Neural progenitor cell (in vitro differentiated cells): ENCODE results near the gene ADARB2. TPM values are rescaled to one million over a fixed set of nuclear protein-coding genes. Genes with fewer than 3 reads are reported as not detected.
A peak's percentile ranks its signal among the peaks of the same experiment; 100 is the strongest.

Experiments
- DNase-seq: peaks from one replicate; pipeline ENCODE4 v3.0.0-alpha.2; 2016; ENCODE audit warnings: low spot score
- H2AFZ ChIP-seq: fragments of 200-600 bp; sonication (generic); replicated peaks from 2 replicates; pipeline ENCODE4 v1.6.1; 2016; ENCODE audit warnings: antibody characterized with exemption
- H3F3A ChIP-seq: fragments of 200-600 bp; sonication (generic); 2 replicates; pipeline ENCODE4 v1.6.1; 2016; ENCODE audit warnings: antibody characterized with exemption, low read depth
- H3K27ac ChIP-seq: fragments of 200-600 bp; sonication (generic); 2 replicates; pipeline ENCODE4 v1.5.1; 2016; ENCODE audit warnings: mild to moderate bottlenecking
- H3K27me3 ChIP-seq: fragments of 200-600 bp; sonication (generic); 2 replicates; pipeline ENCODE4 v1.6.1; 2016; ENCODE audit warnings: mild to moderate bottlenecking, moderate library complexity
- H3K36me3 ChIP-seq: fragments of 200-600 bp; sonication (generic); 2 replicates; pipeline ENCODE4 v1.5.1; 2016
- H3K4me1 ChIP-seq: fragments of 200-600 bp; sonication (generic); 2 replicates; pipeline ENCODE4 v1.6.1; 2016; ENCODE audit warnings: mixed run types
- H3K4me2 ChIP-seq: fragments of 200-600 bp; sonication (generic); 2 replicates; pipeline ENCODE4 v1.6.1; 2016
- H3K4me3 ChIP-seq: fragments of 200-600 bp; sonication (generic); 2 replicates; pipeline ENCODE4 v1.5.1; 2016
- H3K79me2 ChIP-seq: fragments of 200-600 bp; sonication (generic); 2 replicates; pipeline ENCODE4 v1.6.1; 2016; ENCODE audit warnings: low read depth
- H3K9ac ChIP-seq: fragments of 200-600 bp; sonication (generic); 2 replicates; pipeline ENCODE4 v1.6.1; 2016
- H3K9me3 ChIP-seq: fragments of 200-600 bp; sonication (generic); 2 replicates; pipeline ENCODE4 v1.5.1; 2016; ENCODE audit warnings: low read depth
- H4K20me1 ChIP-seq: fragments of 200-600 bp; sonication (generic); 2 replicates; pipeline ENCODE4 v1.6.1; 2016; ENCODE audit warnings: low read depth
- H3K27ac Mint-ChIP-seq: 3 replicates; pipeline ENCODE4 v1.8.0; 2021; ENCODE audit warnings: mixed read lengths
- H3K27me3 Mint-ChIP-seq: 2 replicates; pipeline ENCODE4 v1.8.0; 2022; ENCODE audit warnings: low read depth, mild to moderate bottlenecking, inconsistent platforms, moderate library complexity, mixed read lengths; ENCODE audit not compliant: insufficient read depth
- H3K36me3 Mint-ChIP-seq: 3 replicates; pipeline ENCODE4 v1.8.0; 2021; ENCODE audit warnings: mixed read lengths
- H3K4me1 Mint-ChIP-seq: 3 replicates; pipeline ENCODE4 v1.8.0; 2021; ENCODE audit warnings: mixed read lengths
- H3K4me3 Mint-ChIP-seq: 3 replicates; pipeline ENCODE4 v1.8.0; 2021; ENCODE audit warnings: mild to moderate bottlenecking, moderate library complexity, mixed read lengths
- H3K9me3 Mint-ChIP-seq: 3 replicates; pipeline ENCODE4 v1.8.0; 2020; ENCODE audit warnings: mixed read lengths
- EZH2 ChIP-seq: fragments of 200-600 bp; sonication (generic); IDR thresholded peaks from 2 replicates; pipeline ENCODE4 v1.6.1; 2017; ENCODE audit warnings: antibody characterized with exemption, mild to moderate bottlenecking, moderate library complexity
- EZH2phosphoT487 ChIP-seq: fragments of 200-600 bp; sonication (generic); IDR thresholded peaks from 2 replicates; pipeline ENCODE4 v1.6.1; 2017; ENCODE audit warnings: antibody characterized with exemption
- total RNA-seq: library from RNA; depleted of rRNA; stranded (reverse); fragments of >200 nt; gene quantifications from 2 replicates; pipeline ENCODE4 v1.2.3, GENCODE V29; 2015; ENCODE audit warnings: low replicate concordance
- TF ChIP-seq, protein P1 (sequence below): fragments of 200-600 bp; sonication (generic); IDR thresholded peaks from 2 replicates; pipeline ENCODE4 v1.5.1; 2017; ENCODE audit warnings: antibody characterized with exemption, mild to moderate bottlenecking

The ADARB2 gene
- total RNA-seq, 1 donor from 2014 or later = not detected

GRCh38 chr10:1189166-1190051, 547.9 kb downstream of the ADARB2 start:
- no peak overlapping the region for H3K4me2 ChIP-seq
- no peaks in the 10 kb centered on the region for H3K36me3 ChIP-seq
- H3K4me3 ChIP-seq = no peak overlapping the region
- no peaks in the 10 kb centered on the region for H3K9me3 ChIP-seq
- no peaks in the 10 kb centered on the region for H3F3A ChIP-seq
- Mint-ChIP-seq H3K27ac (peak overlapping the region; percentile 66), H3K4me1 (peaks cover 24% of the 10 kb centered on the region), H3K36me3 (no peaks in the 10 kb centered on the region), H3K27me3 (peaks cover 2% of the 10 kb centered on the region), H3K4me3 (no peak overlapping the region), H3K9me3 (peaks cover 3% of the 10 kb centered on the region)
- H2AFZ ChIP-seq = no peak overlapping the region
- no peak overlapping the region for H3K9ac ChIP-seq
- H4K20me1 ChIP-seq = no peaks in the 10 kb centered on the region
- H3K4me1 ChIP-seq = peaks cover 10% of the 10 kb centered on the region
- no peak for TF ChIP-seq EZH2
- TF ChIP-seq, protein P1, sequence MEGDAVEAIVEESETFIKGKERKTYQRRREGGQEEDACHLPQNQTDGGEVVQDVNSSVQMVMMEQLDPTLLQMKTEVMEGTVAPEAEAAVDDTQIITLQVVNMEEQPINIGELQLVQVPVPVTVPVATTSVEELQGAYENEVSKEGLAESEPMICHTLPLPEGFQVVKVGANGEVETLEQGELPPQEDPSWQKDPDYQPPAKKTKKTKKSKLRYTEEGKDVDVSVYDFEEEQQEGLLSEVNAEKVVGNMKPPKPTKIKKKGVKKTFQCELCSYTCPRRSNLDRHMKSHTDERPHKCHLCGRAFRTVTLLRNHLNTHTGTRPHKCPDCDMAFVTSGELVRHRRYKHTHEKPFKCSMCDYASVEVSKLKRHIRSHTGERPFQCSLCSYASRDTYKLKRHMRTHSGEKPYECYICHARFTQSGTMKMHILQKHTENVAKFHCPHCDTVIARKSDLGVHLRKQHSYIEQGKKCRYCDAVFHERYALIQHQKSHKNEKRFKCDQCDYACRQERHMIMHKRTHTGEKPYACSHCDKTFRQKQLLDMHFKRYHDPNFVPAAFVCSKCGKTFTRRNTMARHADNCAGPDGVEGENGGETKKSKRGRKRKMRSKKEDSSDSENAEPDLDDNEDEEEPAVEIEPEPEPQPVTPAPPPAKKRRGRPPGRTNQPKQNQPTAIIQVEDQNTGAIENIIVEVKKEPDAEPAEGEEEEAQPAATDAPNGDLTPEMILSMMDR = no peak
- TF ChIP-seq EZH2phosphoT487 = no peak
- H3K27me3 ChIP-seq = no peaks in the 10 kb centered on the region
- H3K27ac ChIP-seq = no peak overlapping the region
- no peaks in the 10 kb centered on the region for H3K79me2 ChIP-seq
- DNase-seq = no peak

DNA sequence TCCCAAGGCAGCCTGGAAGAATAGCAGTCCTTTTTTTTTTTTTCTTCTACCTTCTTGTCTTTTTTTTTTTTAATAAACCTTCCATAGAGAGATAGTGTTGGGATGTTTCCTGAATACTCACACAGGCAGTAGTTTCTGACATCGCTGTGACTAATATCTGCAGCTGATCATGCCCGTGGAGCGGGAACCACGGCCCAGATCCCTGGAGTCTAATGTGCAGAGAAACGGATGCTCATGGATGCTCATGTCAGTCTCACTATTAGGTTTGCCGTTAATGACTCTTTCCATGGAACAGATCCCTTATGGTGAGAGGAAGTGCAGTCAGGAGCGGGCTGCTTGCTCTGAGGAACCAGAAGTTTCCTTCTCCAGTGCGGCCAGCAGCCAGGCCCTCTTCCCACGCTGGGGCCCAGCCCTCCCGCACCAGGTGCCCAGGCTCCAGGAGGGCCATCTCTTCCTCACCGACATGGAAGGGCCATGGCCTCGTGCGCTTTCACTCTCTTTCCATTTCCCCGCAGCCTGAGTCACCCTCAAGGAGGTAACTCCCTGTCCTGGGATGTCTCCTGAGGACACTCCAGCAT, 548.7 kb downstream of the ADARB2 start:
- DNase-seq = no peak
- Mint-ChIP-seq H3K36me3 (no peaks in the 10 kb centered on the region), H3K9me3 (peaks cover 3% of the 10 kb centered on the region), H3K4me3 (peak overlapping the region; percentile 38), H3K27me3 (peaks cover 2% of the 10 kb centered on the region), H3K4me1 (peaks cover 23% of the 10 kb centered on the region), H3K27ac (peak overlapping the region; percentile 91)
- H3K9me3 ChIP-seq = no peaks in the 10 kb centered on the region
- H3F3A ChIP-seq = no peaks in the 10 kb centered on the region
- H3K79me2 ChIP-seq = no peaks in the 10 kb centered on the region
- no peak overlapping the region for H3K9ac ChIP-seq
- H3K36me3 ChIP-seq = no peaks in the 10 kb centered on the region
- no peak overlapping the region for H3K27ac ChIP-seq
- TF ChIP-seq EZH2 (no peak), EZH2phosphoT487 (no peak)
- TF ChIP-seq, protein P1 = no peak
- peaks cover 10% of the 10 kb centered on the region for H3K4me1 ChIP-seq
- H4K20me1 ChIP-seq = no peaks in the 10 kb centered on the region
- H2AFZ ChIP-seq = no peak overlapping the region
- H3K4me2 ChIP-seq = no peak overlapping the region
- no peak overlapping the region for H3K4me3 ChIP-seq
- H3K27me3 ChIP-seq = no peaks in the 10 kb centered on the region

DNA sequence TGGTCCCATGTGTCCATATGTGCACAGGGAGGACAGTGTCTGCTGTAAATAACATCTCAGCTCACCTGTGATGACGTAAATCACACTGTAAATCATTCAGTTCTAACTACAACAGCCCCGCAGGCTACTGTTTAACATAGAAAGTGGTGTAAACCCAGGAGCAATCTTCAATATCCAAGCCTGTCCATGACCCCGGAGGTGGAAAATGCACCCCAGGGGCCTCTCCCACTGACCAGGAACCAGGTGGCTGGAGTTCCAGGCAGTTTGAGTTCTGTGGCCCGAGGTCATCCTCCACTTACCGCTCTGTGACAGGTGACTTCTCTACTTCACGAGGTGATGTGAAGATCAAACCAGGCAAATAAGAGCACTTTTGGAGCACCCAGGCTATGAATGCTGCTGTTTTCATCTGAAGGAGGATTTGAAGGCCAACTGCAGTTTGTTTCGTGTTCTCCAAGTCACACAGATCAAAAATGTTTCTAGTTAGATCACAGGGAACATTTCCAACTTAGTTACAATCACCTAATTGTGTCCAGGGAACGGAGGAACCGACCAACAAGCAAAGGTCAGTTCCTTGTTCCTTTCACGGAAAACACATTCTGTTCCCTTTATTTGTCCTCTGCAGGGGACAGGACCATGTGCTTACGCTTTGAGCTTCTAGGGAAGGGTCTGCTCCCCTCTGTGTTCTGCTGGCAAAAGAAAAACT, 549.3 kb downstream of the ADARB2 start:
- no peaks in the 10 kb centered on the region for H3K79me2 ChIP-seq
- no peaks in the 10 kb centered on the region for H3K36me3 ChIP-seq
- H3K4me3 ChIP-seq = no peak overlapping the region
- H4K20me1 ChIP-seq = no peaks in the 10 kb centered on the region
- peaks cover 12% of the 10 kb centered on the region for H3K4me1 ChIP-seq
- no peak overlapping the region for H3K27ac ChIP-seq
- H3K36me3 Mint-ChIP-seq = no peaks in the 10 kb centered on the region
- no peak overlapping the region for H3K4me2 ChIP-seq
- peaks cover 30% of the 10 kb centered on the region for H3K4me1 Mint-ChIP-seq
- H3K4me3 Mint-ChIP-seq = peak overlapping the region; percentile 38
- peaks cover 2% of the 10 kb centered on the region for H3K27me3 Mint-ChIP-seq
- H3K9ac ChIP-seq = no peak overlapping the region
- no peaks in the 10 kb centered on the region for H3K9me3 ChIP-seq
- H3K27ac Mint-ChIP-seq = peak overlapping the region; percentile 91
- no peak overlapping the region for H2AFZ ChIP-seq
- H3K9me3 Mint-ChIP-seq = peaks cover 3% of the 10 kb centered on the region
- TF ChIP-seq EZH2 = no peak
- H3K27me3 ChIP-seq = no peaks in the 10 kb centered on the region
- H3F3A ChIP-seq = no peaks in the 10 kb centered on the region
- DNase-seq = no peak
